HepG2 (cell line): ENCODE results near the gene JUND. TPM values are rescaled to one million over a fixed set of nuclear protein-coding genes. Genes with fewer than 3 reads are reported as not detected.
A peak's percentile ranks its signal among the peaks of the same experiment; 100 is the strongest.

Source experiments
- ATAC-seq: fragments of 200-7000 bp; cut with Tn5 transposase; 3 replicates; pipeline ENCODE4 v1.9.1; 2020; ENCODE audit warnings: mild to moderate bottlenecking, moderate library complexity
- BruUV-seq: library from RNA; stranded (reverse); fragments of 400-500 nt; replicated peaks from 2 replicates; lab custom pipeline; 2021; lab: Mats Ljungman, UMichigan
- CTCF ChIA-PET: fragments of 300-600 bp; formaldehyde crosslinking; extraction: SDS; loops from one replicate; lab custom pipeline; 2021; ENCODE audit warnings: low total read pairs, inconsistent platforms, low intra/inter-chr PET ratio; lab: Yijun Ruan, JAX
- POLR2A ChIA-PET: fragments of 350-600 bp; sonication (Branson Sonifier 250); formaldehyde crosslinking; loops from one replicate; lab custom pipeline; 2020; ENCODE audit warnings: antibody characterized with exemption, inconsistent platforms; lab: Yijun Ruan, JAX
- DNase-seq: peaks from one replicate; pipeline ENCODE4 v3.0.0-alpha.2; 2015; ENCODE audit warnings: low spot score
- FAIRE-seq: peaks from 3 replicates; lab custom pipeline; 2011; peaks lifted over from hg19 to GRCh38; lab: Jason Lieb, UNC
- H2AFZ ChIP-seq: one replicate; pipeline ENCODE4 v1.6.1; 2011; ENCODE audit warnings: low read length, inconsistent platforms
- H3K27ac ChIP-seq: fragments of 300-600 bp; 3 replicates; pipeline ENCODE4 v1.8.0; 2011; ENCODE audit warnings: mixed run types, mild to moderate bottlenecking, mixed read lengths, low read length, inconsistent platforms; ENCODE audit not compliant: insufficient read depth; ENCODE audit errors: extremely low read length
- H3K27me3 ChIP-seq, 2 experiments: fragments of 200-600 bp in 1 of 2; 2 replicates in 1 of 2; 3 replicates in 1 of 2; pipeline versions ENCODE4 v1.6.0 to v1.8.0; 2011; ENCODE audit warnings: low read length in 2 of 2, mild to moderate bottlenecking in 2 of 2, moderate library complexity in 2 of 2, inconsistent platforms in 1 of 2; ENCODE audit not compliant: insufficient read depth in 2 of 2, control insufficient read depth in 1 of 2
- H3K36me3 ChIP-seq, 2 experiments: fragments of 200-600 bp in 1 of 2; replicated peaks in 1 of 2; 2 replicates in 1 of 2; 3 replicates in 1 of 2; pipeline versions ENCODE4 v1.5.1 to v1.8.0; 2011; ENCODE audit warnings: low read length in 2 of 2, inconsistent platforms in 1 of 2; ENCODE audit not compliant: insufficient read depth in 2 of 2, control insufficient read depth in 1 of 2
- H3K4me1 ChIP-seq: 2 replicates; pipeline ENCODE4 v1.5.1; 2012; ENCODE audit warnings: low read length, inconsistent platforms; ENCODE audit not compliant: insufficient read depth
- H3K4me2 ChIP-seq: 2 replicates; pipeline ENCODE4 v1.6.0; 2011; ENCODE audit warnings: low read depth, low read length, inconsistent platforms
- H3K4me3 ChIP-seq, 3 experiments: fragments of 200-600 bp in 1 of 3; sonication (generic), shearing (Covaris generic) in 1 of 3; replicated peaks in 1 of 3; 2 replicates each; pipeline ENCODE4 v1.5.1; 2011 to 2016; ENCODE audit warnings: low read length in 3 of 3, inconsistent platforms in 2 of 3, low read depth in 2 of 3, mild to moderate bottlenecking in 2 of 3, control low read depth in 1 of 3, mixed read lengths in 1 of 3; ENCODE audit not compliant: insufficient read depth in 1 of 3
- H3K79me2 ChIP-seq: one replicate; pipeline ENCODE4 v1.6.1; 2011; ENCODE audit warnings: low read length, inconsistent platforms; ENCODE audit not compliant: insufficient read depth
- H3K9ac ChIP-seq: 2 replicates; pipeline ENCODE4 v1.6.0; 2011; ENCODE audit warnings: mild to moderate bottlenecking, low read depth, low read length, inconsistent platforms; ENCODE audit not compliant: insufficient read depth
- H3K9me3 ChIP-seq: 2 replicates; pipeline ENCODE4 v1.5.1; 2012; ENCODE audit warnings: mild to moderate bottlenecking, low read length
- H4K20me1 ChIP-seq: 2 replicates; pipeline ENCODE4 v1.6.0; 2011; ENCODE audit warnings: inconsistent platforms, mild to moderate bottlenecking, low read length, moderate library complexity; ENCODE audit not compliant: insufficient read depth
- ATF1 ChIP-seq: IDR thresholded peaks from 2 replicates; pipeline ENCODE4 v1.6.1; 2016; ENCODE audit warnings: mild to moderate bottlenecking, control low read depth
- ATF7-NPFF ChIP-seq: sonication (generic); formaldehyde crosslinking; IDR thresholded peaks from 2 replicates; pipeline ENCODE4 v1.8.1; 2023; ENCODE audit warnings: mild to moderate bottlenecking, low read depth, missing genetic modification reagents, moderate library complexity
- BRD4 ChIP-seq: sonication (generic); formaldehyde crosslinking; IDR thresholded peaks from 2 replicates; pipeline ENCODE4 v1.4.0; 2020; ENCODE audit warnings: missing genetic modification reagents
- CEBPG ChIP-seq: IDR thresholded peaks from 2 replicates; pipeline ENCODE4 v1.6.1; 2016
- CENPBD1 ChIP-seq: sonication (generic); formaldehyde crosslinking; IDR thresholded peaks from 2 replicates; pipeline ENCODE4 v1.8.0; 2022; ENCODE audit warnings: missing genetic modification reagents, low read depth, mild to moderate bottlenecking, borderline replicate concordance
- HES4 ChIP-seq: sonication (generic); formaldehyde crosslinking; IDR thresholded peaks from 2 replicates; pipeline ENCODE4 v1.9.0; 2021; ENCODE audit warnings: mild to moderate bottlenecking, missing genetic modification reagents, borderline replicate concordance
- HNRNPK ChIP-seq: fragments of 200-400 bp; formaldehyde crosslinking; IDR thresholded peaks from 2 replicates; pipeline ENCODE4 v1.6.1; 2018; ENCODE audit warnings: low read length, low read depth, moderate library complexity, mild to moderate bottlenecking; ENCODE audit not compliant: poor library complexity, severe bottlenecking
- HOXA5 ChIP-seq: sonication (generic); formaldehyde crosslinking; IDR thresholded peaks from 2 replicates; pipeline ENCODE4 v1.4.0; 2020; ENCODE audit warnings: missing genetic modification reagents
- MAZ ChIP-seq, 2 experiments: sonication (generic) in 1 of 2; formaldehyde crosslinking in 1 of 2; IDR thresholded peaks; 2 replicates each; pipeline versions ENCODE4 v1.5.0 to v1.6.1; 2012 to 2020; ENCODE audit warnings: low read depth in 2 of 2, mild to moderate bottlenecking in 2 of 2, borderline replicate concordance in 1 of 2, improper control_type of control experiment in 1 of 2, low read length in 1 of 2, missing genetic modification reagents in 1 of 2, moderate library complexity in 1 of 2
- PHB2 ChIP-seq: fragments of 450-650 bp; IDR thresholded peaks from 2 replicates; pipeline ENCODE4 v1.6.1; 2018; ENCODE audit not compliant: partially characterized antibody
- PPARG ChIP-seq: conservative IDR thresholded peaks from 2 replicates; pipeline ENCODE4 v1.6.1; 2016; ENCODE audit warnings: missing biosample characterization, missing genetic modification reagents
- RBAK ChIP-seq: sonication (generic); formaldehyde crosslinking; IDR thresholded peaks from 2 replicates; pipeline ENCODE4 v1.5.1; 2020; ENCODE audit warnings: mild to moderate bottlenecking, missing genetic modification reagents
- RFX1 ChIP-seq: fragments of 450-650 bp; IDR thresholded peaks from 2 replicates; pipeline ENCODE4 v1.6.1; 2017
- SKIL ChIP-seq: sonication (generic); formaldehyde crosslinking; IDR thresholded peaks from 2 replicates; pipeline ENCODE4 v1.8.0; 2022; ENCODE audit warnings: missing genetic modification reagents, mild to moderate bottlenecking, moderate library complexity, borderline replicate concordance
- ZBTB21 ChIP-seq: sonication (generic); formaldehyde crosslinking; IDR thresholded peaks from 2 replicates; pipeline ENCODE4 v1.4.0; 2020; ENCODE audit warnings: missing genetic modification reagents
- ZBTB7B ChIP-seq: sonication (generic); formaldehyde crosslinking; IDR thresholded peaks from 2 replicates; pipeline ENCODE4 v1.4.0; 2020; ENCODE audit warnings: missing genetic modification reagents
- ZFP62 ChIP-seq: sonication (generic); formaldehyde crosslinking; IDR thresholded peaks from 2 replicates; pipeline ENCODE4 v1.4.0; 2020; ENCODE audit warnings: missing genetic modification reagents
- ZNF180 ChIP-seq: sonication (generic); formaldehyde crosslinking; IDR thresholded peaks from 2 replicates; pipeline ENCODE4 v1.4.0; 2020; ENCODE audit warnings: low read depth, missing genetic modification reagents, borderline replicate concordance
- ZNF232 ChIP-seq: sonication (generic); formaldehyde crosslinking; IDR thresholded peaks from 2 replicates; pipeline ENCODE4 v1.4.0; 2020; ENCODE audit warnings: missing genetic modification reagents, borderline replicate concordance
- ZNF660 ChIP-seq: sonication (generic); formaldehyde crosslinking; IDR thresholded peaks from 2 replicates; pipeline ENCODE4 v1.5.1; 2020; ENCODE audit warnings: mild to moderate bottlenecking, low read depth, missing genetic modification reagents, borderline replicate concordance
- WGBS: methylation state at CpG from one replicate; pipeline ENCODE4 v1.1.6; 2017; ENCODE audit warnings: low lambda C conversion rate; 5-methylcytosine and 5-hydroxymethylcytosine counted together
- in situ Hi-C: cut with HindIII; loops from 2 replicates; pipeline ENCODE4 v1.10.0; 2017; ENCODE audit warnings: low pct_unique_long_range_greater_than_20kb; ENCODE audit not compliant: extremely low pct_ligation_motif_present
- intact Hi-C: fragments of 100-400 bp; cut with micrococcal nuclease; formaldehyde crosslinking; loops from one replicate; pipeline ENCODE4 v1.10.0; 2022; ENCODE audit not compliant: unreplicated experiment
- polyA plus RNA-seq, 8 experiments: library from polyadenylated mRNA; depleted of rRNA in 3 of 8; stranded (reverse) in 7 of 8; unstranded in 1 of 8; fragments of >200 nt; fragmentation: Illumina TruSeq in 4 of 8; extraction: Trizol in 4 of 8; gene quantifications; 2 replicates each; pipeline versions ENCODE4 v1.2.1 to v1.2.3, GENCODE V29; 2011 to 2016; ENCODE audit warnings: low read depth in 4 of 8, missing spikeins in 1 of 8, mixed read lengths in 1 of 8; ENCODE audit not compliant: insufficient read depth in 1 of 8
- total RNA-seq, 5 experiments: library from RNA; depleted of rRNA; stranded (reverse); fragments of >200 nt; fragmentation: Illumina TruSeq; extraction: Trizol; gene quantifications; 2 replicates each; pipeline ENCODE4 v1.2.3, GENCODE V29; 2016; ENCODE audit warnings: low read depth in 1 of 5
- TF ChIP-seq, protein P1 (sequence below): sonication (generic); formaldehyde crosslinking; conservative IDR thresholded peaks from 2 replicates; pipeline ENCODE4 v1.8.1; 2023; ENCODE audit warnings: missing genetic modification reagents
- TF ChIP-seq, protein P2 (sequence below): IDR thresholded peaks from 2 replicates; pipeline ENCODE4 v1.6.1; 2018; ENCODE audit warnings: missing genetic modification reagents, mild to moderate bottlenecking, missing compliant biosample characterization

JUND gene
- total and polyA plus RNA-seq, 2 of the 13 experiments (the other 11 are each of a cell fraction or from before 2014, with no cell fraction given): 41.2 to 59.8 TPM

GRCh38 chr19:18292462-18292809 lies 11.0 kb upstream of the JUND start:
- intact Hi-C loops: no loop called here
- peak overlapping the region; percentile 97 for H3K4me2 ChIP-seq
- no TSS peak for BruUV-seq
- no peak for TF ChIP-seq BRD4
- TF ChIP-seq ATF7-NPFF: no peak
- TF ChIP-seq, protein P1, sequence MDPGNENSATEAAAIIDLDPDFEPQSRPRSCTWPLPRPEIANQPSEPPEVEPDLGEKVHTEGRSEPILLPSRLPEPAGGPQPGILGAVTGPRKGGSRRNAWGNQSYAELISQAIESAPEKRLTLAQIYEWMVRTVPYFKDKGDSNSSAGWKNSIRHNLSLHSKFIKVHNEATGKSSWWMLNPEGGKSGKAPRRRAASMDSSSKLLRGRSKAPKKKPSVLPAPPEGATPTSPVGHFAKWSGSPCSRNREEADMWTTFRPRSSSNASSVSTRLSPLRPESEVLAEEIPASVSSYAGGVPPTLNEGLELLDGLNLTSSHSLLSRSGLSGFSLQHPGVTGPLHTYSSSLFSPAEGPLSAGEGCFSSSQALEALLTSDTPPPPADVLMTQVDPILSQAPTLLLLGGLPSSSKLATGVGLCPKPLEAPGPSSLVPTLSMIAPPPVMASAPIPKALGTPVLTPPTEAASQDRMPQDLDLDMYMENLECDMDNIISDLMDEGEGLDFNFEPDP (CRISPR knock-in tag): no peak
- TF ChIP-seq RFX1: no peak
- peak; percentile 45 for TF ChIP-seq HNRNPK
- TF ChIP-seq ZFP62 (CRISPR knock-in tag): no peak
- TF ChIP-seq RBAK: no peak
- TF ChIP-seq MAZ (IDR thresholded peaks at IDR 0.05; ENCODE audit: borderline replicate concordance, low read depth, low read length): 0 out of 2 replicates have a peak, but pooled peaks have one; percentile 4
- TF ChIP-seq MAZ (CRISPR knock-in tag; IDR thresholded peaks at IDR 0.05; ENCODE audit: low read depth): no peak
- no peak for TF ChIP-seq ZNF180 (CRISPR knock-in tag)
- no peak for TF ChIP-seq PPARG (CRISPR knock-in tag)
- no peak for TF ChIP-seq ZBTB21 (CRISPR knock-in tag)
- TF ChIP-seq HES4: no peak
- TF ChIP-seq, protein P2, sequence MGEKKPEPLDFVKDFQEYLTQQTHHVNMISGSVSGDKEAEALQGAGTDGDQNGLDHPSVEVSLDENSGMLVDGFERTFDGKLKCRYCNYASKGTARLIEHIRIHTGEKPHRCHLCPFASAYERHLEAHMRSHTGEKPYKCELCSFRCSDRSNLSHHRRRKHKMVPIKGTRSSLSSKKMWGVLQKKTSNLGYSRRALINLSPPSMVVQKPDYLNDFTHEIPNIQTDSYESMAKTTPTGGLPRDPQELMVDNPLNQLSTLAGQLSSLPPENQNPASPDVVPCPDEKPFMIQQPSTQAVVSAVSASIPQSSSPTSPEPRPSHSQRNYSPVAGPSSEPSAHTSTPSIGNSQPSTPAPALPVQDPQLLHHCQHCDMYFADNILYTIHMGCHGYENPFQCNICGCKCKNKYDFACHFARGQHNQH: no peak
- TF ChIP-seq ZBTB7B (CRISPR knock-in tag): no peak
- TF ChIP-seq CENPBD1 (CRISPR knock-in tag): no peak
- TF ChIP-seq ZNF660 (CRISPR knock-in tag): no peak
- no peak for TF ChIP-seq ATF1 (CRISPR knock-in tag)
- no peak for TF ChIP-seq HOXA5 (CRISPR knock-in tag)
- TF ChIP-seq SKIL (CRISPR knock-in tag): no peak
- TF ChIP-seq CEBPG (CRISPR knock-in tag): peak; percentile 68
- no peak for TF ChIP-seq PHB2
- TF ChIP-seq ZNF232 (CRISPR knock-in tag): no peak

More at GRCh38 chr19:18292462-18292809, 11.0 kb upstream of the JUND start:
- ATAC-seq (peak; percentile 22), DNase-seq (no peak), FAIRE-seq (no peak)
- ChIA-PET CTCF (no interaction called here), POLR2A (interaction anchor here (1.1 to 3.1 kb wide), 8 partner anchors 10 to 279 kb away, joined by 3 to 51 read pairs (median 7); partner anchors contain the start of genes IQCN, JUND, LSM4 and UBA52)
- peaks cover 74% of the 10 kb centered on the region for H3K4me1 ChIP-seq
- H3K79me2 ChIP-seq: no peaks in the 10 kb centered on the region
- peak overlapping the region; percentile 78 for H3K9ac ChIP-seq
- H3K4me3 ChIP-seq: peak overlapping the region; percentile 59 to 79 (median 63)
- H3K36me3 ChIP-seq: no peaks in the 10 kb centered on the region
- in situ Hi-C loops: no loop called here
- no peaks in the 10 kb centered on the region for H3K9me3 ChIP-seq
- under 1% methylated on average over 20 of the region's 20 CpGs for WGBS
- no peaks in the 10 kb centered on the region for H3K27me3 ChIP-seq
- H3K27ac ChIP-seq: peak overlapping the region; percentile 26
- no peaks in the 10 kb centered on the region for H4K20me1 ChIP-seq
- no peak overlapping the region for H2AFZ ChIP-seq
